Measurements from ENCODE around the gene AMFR.

Gene AMFR

GRCh38 chr16:56369202-56369601 lies 56.1 kb downstream of the AMFR start:
- H3K9ac ChIP-seq (ENCODE audit: low read length), result no peak overlapping the region
- peaks cover 35% of the 10 kb centered on the region for H3K36me3 ChIP-seq (ENCODE audit: insufficient read depth, low read length)
- H3K4me3 ChIP-seq (ENCODE audit: low read depth in 1 of 2, low read length in 2 of 2), result no peak overlapping the region
- peaks cover 22% of the 10 kb centered on the region for H3K4me1 ChIP-seq (ENCODE audit: insufficient read depth, low read length)
- no peak overlapping the region for H3K27ac ChIP-seq (ENCODE audit: low read depth, low read length)
- no peaks in the 10 kb centered on the region for H3K27me3 ChIP-seq (ENCODE audit: control insufficient read depth in 1 of 2, insufficient read depth in 2 of 2, low read length in 2 of 2)
- H3K9me3 ChIP-seq (ENCODE audit: low read length), result no peaks in the 10 kb centered on the region

DNA sequence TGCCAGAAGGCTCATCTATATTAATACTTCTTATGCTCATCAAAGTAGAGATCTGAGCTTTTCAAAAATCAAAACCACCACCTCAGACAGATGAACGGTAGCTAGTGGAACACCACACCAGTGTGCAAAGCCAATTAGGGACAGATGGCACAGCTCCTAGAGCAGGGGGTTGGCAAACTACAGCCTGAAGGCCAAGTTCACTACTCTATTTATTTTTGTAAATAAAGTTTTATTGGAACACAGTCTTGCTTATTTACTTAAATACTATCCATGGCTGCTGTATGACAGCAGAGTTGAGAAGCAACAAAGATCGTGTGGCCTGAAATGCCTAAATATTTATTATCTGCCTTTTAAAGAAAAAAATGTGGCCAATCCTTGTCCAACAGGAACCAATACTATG lies 56.8 kb downstream of the AMFR start:
- Histone ChIP-seq H3K4me1 (ENCODE audit: insufficient read depth, low read length) (peaks cover 22% of the 10 kb centered on the region), H3K36me3 (ENCODE audit: insufficient read depth, low read length) (peaks cover 42% of the 10 kb centered on the region), H3K4me3 (ENCODE audit: low read depth in 1 of 2, low read length in 2 of 2) (no peak overlapping the region), H3K9ac (ENCODE audit: low read length) (no peak overlapping the region), H3K9me3 (ENCODE audit: low read length) (no peaks in the 10 kb centered on the region), H3K27me3 (ENCODE audit: control insufficient read depth in 1 of 2, insufficient read depth in 2 of 2, low read length in 2 of 2) (no peaks in the 10 kb centered on the region), H3K27ac (ENCODE audit: low read depth, low read length) (no peak overlapping the region)

DNA sequence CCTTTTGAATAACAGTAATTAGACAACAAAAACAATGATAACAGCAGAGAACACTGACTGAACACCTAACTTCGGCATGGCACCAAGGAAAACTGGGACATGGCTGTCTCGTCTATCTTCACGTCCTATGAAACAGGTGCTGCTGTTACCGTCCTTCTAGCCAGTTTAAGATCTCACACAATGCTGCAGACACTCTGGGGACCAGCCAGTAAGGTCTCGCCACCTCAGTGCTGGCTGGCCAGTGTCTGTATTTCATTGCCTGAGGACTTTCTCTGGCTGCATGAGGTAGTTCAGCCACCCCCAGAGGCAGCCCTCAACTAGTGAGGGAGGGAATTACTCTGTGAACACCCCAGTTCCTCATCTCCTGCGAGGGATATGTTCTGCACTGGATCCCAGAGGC lies 57.6 kb downstream of the AMFR start:
- H3K4me1 ChIP-seq (ENCODE audit: insufficient read depth, low read length), result peaks cover 22% of the 10 kb centered on the region
- no peaks in the 10 kb centered on the region for H3K9me3 ChIP-seq (ENCODE audit: low read length)
- peaks cover 49% of the 10 kb centered on the region for H3K36me3 ChIP-seq (ENCODE audit: insufficient read depth, low read length)
- no peak overlapping the region for H3K9ac ChIP-seq (ENCODE audit: low read length)
- H3K27me3 ChIP-seq (ENCODE audit: control insufficient read depth in 1 of 2, insufficient read depth in 2 of 2, low read length in 2 of 2), result no peaks in the 10 kb centered on the region
- no peak overlapping the region for H3K27ac ChIP-seq (ENCODE audit: low read depth, low read length)
- H3K4me3 ChIP-seq (ENCODE audit: low read depth in 1 of 2, low read length in 2 of 2), result no peak overlapping the region

DNA sequence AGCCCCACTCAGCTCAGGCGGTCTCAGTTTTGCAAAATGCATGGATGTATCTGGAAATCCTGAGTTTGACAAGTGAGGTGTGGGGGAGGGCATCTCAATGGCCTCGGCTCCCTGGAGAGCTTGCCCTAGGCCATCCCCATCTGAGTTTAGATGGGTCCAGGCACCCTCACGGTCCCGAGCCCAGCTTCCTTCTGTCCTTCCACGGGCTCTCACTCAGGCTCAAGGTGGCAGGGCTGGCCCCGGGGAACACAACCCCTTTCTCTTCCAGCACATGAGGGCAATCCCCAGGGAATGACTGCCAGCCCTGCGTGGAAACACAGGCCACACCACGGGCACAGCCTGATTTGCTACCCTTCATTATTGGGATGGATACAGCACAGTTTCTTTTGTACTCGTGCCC lies 58.4 kb downstream of the AMFR start:
- no peaks in the 10 kb centered on the region for H3K9me3 ChIP-seq (ENCODE audit: low read length)
- H3K27ac ChIP-seq (ENCODE audit: low read depth, low read length), result no peak overlapping the region
- H3K27me3 ChIP-seq (ENCODE audit: control insufficient read depth in 1 of 2, insufficient read depth in 2 of 2, low read length in 2 of 2), result no peaks in the 10 kb centered on the region
- H3K4me1 ChIP-seq (ENCODE audit: insufficient read depth, low read length), result peaks cover 18% of the 10 kb centered on the region
- H3K4me3 ChIP-seq (ENCODE audit: low read depth in 1 of 2, low read length in 2 of 2), result no peak overlapping the region
- H3K9ac ChIP-seq (ENCODE audit: low read length), result no peak overlapping the region
- peaks cover 55% of the 10 kb centered on the region for H3K36me3 ChIP-seq (ENCODE audit: insufficient read depth, low read length)

DNA sequence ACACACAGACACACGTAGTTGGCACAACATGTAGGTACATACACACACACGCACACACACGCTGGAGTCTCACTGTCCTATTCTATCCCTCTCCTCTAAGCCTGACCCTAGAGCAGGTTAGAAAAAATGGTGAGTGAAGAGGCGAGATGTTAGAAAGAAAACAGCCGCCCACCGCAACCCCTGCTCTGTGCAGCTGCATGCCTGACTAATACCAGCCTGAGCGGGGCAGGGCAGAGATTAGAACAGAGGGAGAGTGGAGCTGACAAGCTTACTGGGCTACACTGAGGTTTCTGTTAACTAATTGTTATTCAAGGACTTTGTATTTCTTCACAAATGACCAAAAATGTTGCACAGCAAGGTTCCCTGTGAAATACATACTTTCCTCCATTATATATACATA lies 59.8 kb downstream of the AMFR start:
- Histone ChIP-seq H3K27me3 (ENCODE audit: control insufficient read depth in 1 of 2, insufficient read depth in 2 of 2, low read length in 2 of 2) (no peaks in the 10 kb centered on the region), H3K27ac (ENCODE audit: low read depth, low read length) (no peak overlapping the region), H3K4me1 (ENCODE audit: insufficient read depth, low read length) (peaks cover 4% of the 10 kb centered on the region), H3K9me3 (ENCODE audit: low read length) (no peaks in the 10 kb centered on the region), H3K36me3 (ENCODE audit: insufficient read depth, low read length) (peaks cover 55% of the 10 kb centered on the region), H3K9ac (ENCODE audit: low read length) (no peak overlapping the region), H3K4me3 (ENCODE audit: low read depth in 1 of 2, low read length in 2 of 2) (no peak overlapping the region)

DNA sequence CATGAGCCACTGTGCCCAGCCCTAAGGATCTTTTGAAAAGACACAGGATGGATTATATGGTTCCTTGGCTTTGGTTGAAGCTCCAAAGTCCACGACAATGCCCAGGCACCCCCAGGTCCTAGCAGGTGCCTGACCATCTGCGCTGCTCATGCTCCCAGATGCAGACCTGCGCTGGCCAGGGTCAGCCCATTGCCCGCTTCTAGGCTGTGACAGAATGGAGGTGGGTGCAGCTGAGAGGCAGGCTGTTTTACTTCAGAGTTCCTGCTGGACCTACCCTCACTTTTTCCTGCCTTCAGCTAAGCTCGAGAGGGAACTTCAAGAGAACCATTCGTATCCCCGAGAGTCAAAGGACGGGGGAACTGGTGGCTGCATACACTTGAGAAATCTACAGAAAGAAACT lies 60.5 kb downstream of the AMFR start:
- Histone ChIP-seq H3K36me3 (ENCODE audit: insufficient read depth, low read length) (peaks cover 55% of the 10 kb centered on the region), H3K9ac (ENCODE audit: low read length) (no peak overlapping the region), H3K27me3 (ENCODE audit: control insufficient read depth in 1 of 2, insufficient read depth in 2 of 2, low read length in 2 of 2) (no peaks in the 10 kb centered on the region), H3K27ac (ENCODE audit: low read depth, low read length) (no peak overlapping the region), H3K9me3 (ENCODE audit: low read length) (no peaks in the 10 kb centered on the region), H3K4me1 (ENCODE audit: insufficient read depth, low read length) (no peaks in the 10 kb centered on the region), H3K4me3 (ENCODE audit: low read depth in 1 of 2, low read length in 2 of 2) (no peak overlapping the region)

- H3K27me3 ChIP-seq (ENCODE audit: control insufficient read depth in 1 of 2, insufficient read depth in 2 of 2, low read length in 2 of 2), result no peaks in the 10 kb centered on the region
- H3K9ac ChIP-seq (ENCODE audit: low read length), result no peak overlapping the region
- no peak overlapping the region for H3K4me3 ChIP-seq (ENCODE audit: low read depth in 1 of 2, low read length in 2 of 2)
- no peak overlapping the region for H3K27ac ChIP-seq (ENCODE audit: low read depth, low read length)
- no peaks in the 10 kb centered on the region for H3K4me1 ChIP-seq (ENCODE audit: insufficient read depth, low read length)
- H3K36me3 ChIP-seq (ENCODE audit: insufficient read depth, low read length), result peaks cover 55% of the 10 kb centered on the region
- H3K9me3 ChIP-seq (ENCODE audit: low read length), result no peaks in the 10 kb centered on the region
These were observed 61.4 kb downstream of the AMFR start for GRCh38 chr16:56363781-56364565.

- Histone ChIP-seq H3K9me3 (ENCODE audit: low read length) (no peaks in the 10 kb centered on the region), H3K27ac (ENCODE audit: low read depth, low read length) (no peak overlapping the region), H3K36me3 (ENCODE audit: insufficient read depth, low read length) (peaks cover 51% of the 10 kb centered on the region), H3K4me3 (ENCODE audit: low read depth in 1 of 2, low read length in 2 of 2) (no peak overlapping the region), H3K9ac (ENCODE audit: low read length) (no peak overlapping the region), H3K27me3 (ENCODE audit: control insufficient read depth in 1 of 2, insufficient read depth in 2 of 2, low read length in 2 of 2) (no peaks in the 10 kb centered on the region), H3K4me1 (ENCODE audit: insufficient read depth, low read length) (no peaks in the 10 kb centered on the region)
These were observed 62.1 kb downstream of the AMFR start for GRCh38 chr16:56363181-56363716.

GRCh38 chr16:56362706-56363105 lies 62.6 kb downstream of the AMFR start:
- Histone ChIP-seq H3K27me3 (ENCODE audit: control insufficient read depth in 1 of 2, insufficient read depth in 2 of 2, low read length in 2 of 2) (no peaks in the 10 kb centered on the region), H3K9ac (ENCODE audit: low read length) (no peak overlapping the region), H3K9me3 (ENCODE audit: low read length) (no peaks in the 10 kb centered on the region), H3K4me1 (ENCODE audit: insufficient read depth, low read length) (no peaks in the 10 kb centered on the region), H3K4me3 (ENCODE audit: low read depth in 1 of 2, low read length in 2 of 2) (no peak overlapping the region), H3K36me3 (ENCODE audit: insufficient read depth, low read length) (peaks cover 46% of the 10 kb centered on the region), H3K27ac (ENCODE audit: low read depth, low read length) (no peak overlapping the region)

GRCh38 chr16:56362057-56362655 lies 63.2 kb downstream of the AMFR start:
- no peaks in the 10 kb centered on the region for H3K27me3 ChIP-seq (ENCODE audit: control insufficient read depth in 1 of 2, insufficient read depth in 2 of 2, low read length in 2 of 2)
- H3K9me3 ChIP-seq (ENCODE audit: low read length), result no peaks in the 10 kb centered on the region
- no peak overlapping the region for H3K9ac ChIP-seq (ENCODE audit: low read length)
- no peak overlapping the region for H3K27ac ChIP-seq (ENCODE audit: low read depth, low read length)
- no peak overlapping the region for H3K4me3 ChIP-seq (ENCODE audit: low read depth in 1 of 2, low read length in 2 of 2)
- H3K4me1 ChIP-seq (ENCODE audit: insufficient read depth, low read length), result no peaks in the 10 kb centered on the region
- H3K36me3 ChIP-seq (ENCODE audit: insufficient read depth, low read length), result peaks cover 40% of the 10 kb centered on the region

DNA sequence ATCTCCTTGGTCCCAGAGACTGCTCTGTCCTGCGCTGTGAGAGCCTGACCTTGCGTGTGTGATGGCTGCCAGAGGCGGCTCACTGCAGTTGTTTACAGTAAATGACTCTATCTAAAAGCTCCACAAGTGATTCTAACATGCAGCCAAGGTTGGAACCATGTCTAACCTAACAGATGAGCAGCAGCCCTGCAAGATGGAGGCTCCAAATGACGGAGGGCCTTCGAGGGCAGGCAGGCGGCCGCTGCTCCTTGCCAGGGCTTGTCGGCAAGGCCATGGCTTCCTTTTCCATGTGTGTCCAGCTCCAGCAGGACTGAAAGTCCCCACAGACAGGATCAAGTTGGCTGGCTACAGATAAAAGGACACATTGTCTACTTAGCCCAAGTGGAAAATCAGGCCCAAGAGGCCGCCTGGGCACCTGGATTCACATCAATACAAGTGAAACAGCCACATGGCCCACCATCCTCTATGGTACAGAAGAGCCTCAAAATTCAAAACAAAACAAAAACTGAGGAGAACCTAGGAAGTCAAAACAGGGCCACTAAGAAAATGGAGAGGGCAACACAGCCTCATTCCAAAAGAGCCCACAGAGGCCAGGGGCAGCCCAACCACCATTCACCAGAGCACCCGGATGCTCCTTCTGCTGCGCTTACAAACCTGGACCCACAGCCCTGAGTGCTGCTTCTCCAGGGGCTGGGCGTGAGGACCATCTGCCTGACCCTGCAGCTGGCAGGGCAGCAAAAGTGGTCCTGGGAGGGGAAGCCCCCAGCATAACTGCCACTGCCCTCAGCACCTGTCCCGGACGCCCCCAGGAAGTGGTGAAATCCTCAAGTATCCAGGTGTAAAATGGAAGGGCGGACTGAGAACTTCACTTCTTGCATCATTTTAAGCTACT lies 65.0 kb downstream of the AMFR start:
- Histone ChIP-seq H3K27ac (ENCODE audit: low read depth, low read length) (no peak overlapping the region), H3K36me3 (ENCODE audit: insufficient read depth, low read length) (peaks cover 28% of the 10 kb centered on the region), H3K27me3 (ENCODE audit: control insufficient read depth in 1 of 2, insufficient read depth in 2 of 2, low read length in 2 of 2) (no peaks in the 10 kb centered on the region), H3K4me3 (ENCODE audit: low read depth in 1 of 2, low read length in 2 of 2) (no peak overlapping the region), H3K4me1 (ENCODE audit: insufficient read depth, low read length) (peaks cover 7% of the 10 kb centered on the region), H3K9me3 (ENCODE audit: low read length) (no peaks in the 10 kb centered on the region), H3K9ac (ENCODE audit: low read length) (no peak overlapping the region)

Measured in muscle layer of colon (tissue), 2 donors.